HG02840 (cell line): ENCODE measurements around the gene AFTPH.

Experiments
- ATAC-seq: cut with Tn5 transposase; IDR thresholded peaks from one replicate; pipeline ENCODE4 v1.9.1; 2021; ENCODE audit warnings: mild to moderate bottlenecking, moderate library complexity, moderate number of reproducible peaks; ENCODE audit not compliant: unreplicated experiment, low FRiP score

The AFTPH gene

GRCh38 chr2:64538764-64539433 lies 14.8 kb downstream of the AFTPH start:
- ATAC-seq, result no peak

GRCh38 chr2:64540615-64541014 lies 16.5 kb downstream of the AFTPH start:
- no peak for ATAC-seq

- ATAC-seq, result no peak
Observed at GRCh38 chr2:64541547-64541946, 17.4 kb downstream of the AFTPH start.

GRCh38 chr2:64542071-64543007 lies 18.2 kb downstream of the AFTPH start:
- ATAC-seq, result no peak

- ATAC-seq, result no peak
Observed at GRCh38 chr2:64543008-64543697, 19.0 kb downstream of the AFTPH start.

- ATAC-seq, result no peak
Observed at GRCh38 chr2:64548761-64549160, 24.6 kb downstream of the AFTPH start.

- ATAC-seq, result no peak
Observed at GRCh38 chr2:64550042-64550441, 25.9 kb downstream of the AFTPH start.

GRCh38 chr2:64551851-64552250 lies 27.7 kb downstream of the AFTPH start:
- no peak for ATAC-seq

GRCh38 chr2:64554117-64554516 lies 30.0 kb downstream of the AFTPH start:
- ATAC-seq, result no peak

- no peak for ATAC-seq
Observed at GRCh38 chr2:64558445-64559081, 34.4 kb downstream of the AFTPH start.

- ATAC-seq, result no peak
Observed at GRCh38 chr2:64562148-64562784, 38.1 kb downstream of the AFTPH start.

GRCh38 chr2:64563436-64563938 lies 39.4 kb downstream of the AFTPH start:
- no peak for ATAC-seq

- no peak for ATAC-seq
Observed at GRCh38 chr2:64565949-64566710, 42.0 kb downstream of the AFTPH start.

- no peak for ATAC-seq
Observed at GRCh38 chr2:64567473-64567872, 43.3 kb downstream of the AFTPH start.

GRCh38 chr2:64568836-64569235 lies 44.7 kb downstream of the AFTPH start:
- no peak for ATAC-seq

- no peak for ATAC-seq
Observed at GRCh38 chr2:64574871-64575270, 50.7 kb downstream of the AFTPH start.

- no peak for ATAC-seq
Observed at GRCh38 chr2:64581018-64581417, 56.9 kb downstream of the AFTPH start.

- no peak for ATAC-seq
Observed at GRCh38 chr2:64581777-64582539, 57.8 kb downstream of the AFTPH start.
